ENCODE results near the gene NDEL1. TPM values are rescaled to one million over a fixed set of nuclear protein-coding genes. Genes with fewer than 3 reads are reported as not detected.

Gene NDEL1
- total RNA-seq, 4 donors from 2014 or later = 31.3 to 60.6 (median 41.5) TPM

GRCh38 chr17:8451933-8452614, 16.4 kb downstream of the NDEL1 start:
- DNase-seq (no peak), ATAC-seq (no peak)
- intact Hi-C loops (cut with DNase I; ENCODE audit: low total_unique reads) (no loop called here), in situ Hi-C loops (cut with MboI; ENCODE audit: low sequenced_read_pairs in 4 of 4) (no loop called here)
- no peak overlapping the region for H3K4me3 ChIP-seq
- H3K27me3 ChIP-seq = no peaks in the 10 kb centered on the region
- no peaks in the 10 kb centered on the region for H3K9me3 ChIP-seq
- peaks cover 0 to 11% of the 10 kb centered on the region in 2 donors for H3K4me1 ChIP-seq
- H3K36me3 ChIP-seq = peaks cover 0 to 84% of the 10 kb centered on the region in 2 donors
- TF ChIP-seq POLR2A (IDR thresholded peaks at IDR 0.05) = no peak
- no peak for TF ChIP-seq CTCF (IDR thresholded peaks at IDR 0.05 in 4 of 5, conservative IDR thresholded peaks at IDR 0.05 in 1 of 5)
- H3K27ac ChIP-seq = no peak overlapping the region

GRCh38 chr17:8453326-8453725, 17.6 kb downstream of the NDEL1 start:
- Histone ChIP-seq H3K27ac (no peak overlapping the region), H3K36me3 (peaks cover 0 to 88% of the 10 kb centered on the region in 2 donors), H3K4me3 (no peak overlapping the region), H3K27me3 (no peaks in the 10 kb centered on the region), H3K9me3 (no peaks in the 10 kb centered on the region), H3K4me1 (peaks cover 0 to 11% of the 10 kb centered on the region in 2 donors)
- in situ Hi-C loops (cut with MboI; ENCODE audit: low sequenced_read_pairs in 4 of 4) (no loop called here), intact Hi-C loops (cut with DNase I; ENCODE audit: low total_unique reads) (no loop called here)
- no peak for DNase-seq
- TF ChIP-seq CTCF (IDR thresholded peaks at IDR 0.05 in 4 of 5, conservative IDR thresholded peaks at IDR 0.05 in 1 of 5) (no peak), POLR2A (IDR thresholded peaks at IDR 0.05) (no peak)
- no peak for ATAC-seq

GRCh38 chr17:8455665-8456209, 20.1 kb downstream of the NDEL1 start:
- peaks cover 0 to 90% of the 10 kb centered on the region in 2 donors for H3K36me3 ChIP-seq
- in situ Hi-C loops (cut with MboI; ENCODE audit: low sequenced_read_pairs in 4 of 4) = no loop called here
- ATAC-seq = no peak
- no peak for DNase-seq
- H3K4me1 ChIP-seq = peaks cover 0 to 14% of the 10 kb centered on the region in 2 donors
- no peak overlapping the region for H3K27ac ChIP-seq
- TF ChIP-seq CTCF (IDR thresholded peaks at IDR 0.05 in 4 of 5, conservative IDR thresholded peaks at IDR 0.05 in 1 of 5) = no peak
- TF ChIP-seq POLR2A (IDR thresholded peaks at IDR 0.05) = no peak
- intact Hi-C loops (cut with DNase I; ENCODE audit: low total_unique reads) = no loop called here
- no peaks in the 10 kb centered on the region for H3K27me3 ChIP-seq
- H3K9me3 ChIP-seq = no peaks in the 10 kb centered on the region
- no peak overlapping the region for H3K4me3 ChIP-seq

- no peak overlapping the region for H3K27ac ChIP-seq
- peaks cover 7 to 14% of the 10 kb centered on the region in 2 donors for H3K4me1 ChIP-seq
- no peak overlapping the region for H3K4me3 ChIP-seq
- intact Hi-C loops (cut with DNase I; ENCODE audit: low total_unique reads) (no loop called here), in situ Hi-C loops (cut with MboI; ENCODE audit: low sequenced_read_pairs in 4 of 4) (no loop called here)
- TF ChIP-seq POLR2A (IDR thresholded peaks at IDR 0.05) = no peak
- no peak for TF ChIP-seq CTCF (IDR thresholded peaks at IDR 0.05 in 4 of 5, conservative IDR thresholded peaks at IDR 0.05 in 1 of 5)
- ATAC-seq (no peak), DNase-seq (no peak)
- H3K27me3 ChIP-seq = no peaks in the 10 kb centered on the region
- H3K9me3 ChIP-seq = no peaks in the 10 kb centered on the region
- peaks cover 0 to 93% of the 10 kb centered on the region in 2 donors for H3K36me3 ChIP-seq
These were observed 22.4 kb downstream of the NDEL1 start for GRCh38 chr17:8458128-8458527.
